HCT116 (cell line): ENCODE results near the gene AP2A1. TPM values are rescaled to one million over a fixed set of nuclear protein-coding genes. Genes with fewer than 3 reads are reported as not detected.

ENCODE experiments used
- ATAC-seq: fragments of 200-7000 bp; cut with Tn5 transposase; 2 replicates; pipeline ENCODE4 v1.9.1; 2020; ENCODE audit warnings: mild to moderate bottlenecking, moderate library complexity
- BruUV-seq: library from RNA; stranded (reverse); fragments of 400-500 nt; replicated peaks from 2 replicates; lab custom pipeline; 2021; lab: Mats Ljungman, UMichigan
- CTCF ChIA-PET: fragments of 300-600 bp; sonication (Branson Sonifier 250); formaldehyde crosslinking; loops from one replicate; lab custom pipeline; 2021; ENCODE audit warnings: antibody characterized with exemption; lab: Charles Lee
- POLR2A ChIA-PET: fragments of 300-600, 350-600 bp; sonication (Branson Sonifier 250); formaldehyde crosslinking; loops from one replicate; lab custom pipeline; 2021; ENCODE audit warnings: antibody characterized with exemption; lab: Charles Lee
- RAD21 ChIA-PET, 2 experiments: fragments of 300-600 bp; sonication (Branson Sonifier 250); formaldehyde crosslinking; loops; one replicate each; lab custom pipeline; 2023; ENCODE audit warnings: low total read pairs in 2 of 2; ENCODE audit not compliant: uncharacterized antibody in 2 of 2, unreplicated experiment in 2 of 2, low non-redundant PET in 1 of 2; lab: Charles Lee
- DNase-seq: peaks from one replicate; pipeline ENCODE4 v3.0.0-alpha.2; 2010; ENCODE audit warnings: low read depth, low spot score
- H2AFZ ChIP-seq: fragments of 200-600 bp; shearing (Covaris generic), sonication (generic); 2 replicates; pipeline ENCODE4 v1.6.1; 2017; ENCODE audit warnings: low read depth, mixed run types, mixed read lengths, antibody characterized with exemption, low read length; ENCODE audit not compliant: poor library complexity, severe bottlenecking
- H3K27ac ChIP-seq: 2 replicates; pipeline ENCODE4 v1.5.1; 2012; ENCODE audit warnings: low read depth, low read length
- H3K27me3 ChIP-seq: fragments of 200-600 bp; sonication (generic); 2 replicates; pipeline ENCODE4 v1.6.1; 2016; ENCODE audit warnings: mixed run types, low read length, mixed read lengths; ENCODE audit not compliant: insufficient read depth
- H3K36me3 ChIP-seq, 2 experiments: fragments of 200-500 bp in 1 of 2; fragments of 200-600 bp in 1 of 2; sonication (Bioruptor generic) in 1 of 2; sonication (generic) in 1 of 2; 2 replicates each; pipeline versions ENCODE4 v1.5.1 to v1.6.1; 2014 to 2016; ENCODE audit warnings: low read length in 2 of 2, inconsistent platforms in 1 of 2, mixed read lengths in 1 of 2, mixed run types in 1 of 2; ENCODE audit not compliant: insufficient read depth in 2 of 2, control insufficient read depth in 1 of 2
- H3K4me1 ChIP-seq, 2 experiments: fragments of 200-600 bp in 1 of 2; sonication (generic) in 1 of 2; 2 replicates each; pipeline versions ENCODE4 v1.5.1 to v1.6.1; 2012 to 2017; ENCODE audit warnings: low read length in 2 of 2, inconsistent platforms in 1 of 2, mild to moderate bottlenecking in 1 of 2, mixed read lengths in 1 of 2, mixed run types in 1 of 2, moderate library complexity in 1 of 2; ENCODE audit not compliant: insufficient read depth in 2 of 2, control insufficient read depth in 1 of 2
- H3K4me2 ChIP-seq: fragments of 200-600 bp; sonication (generic); 2 replicates; pipeline ENCODE4 v1.6.1; 2017; ENCODE audit warnings: mixed run types, low read length, mixed read lengths
- H3K4me3 ChIP-seq, 2 experiments: fragments of 200-600 bp in 1 of 2; sonication (generic) in 1 of 2; replicated peaks in 1 of 2; 2 replicates each; pipeline ENCODE4 v1.5.1; 2011 to 2016; ENCODE audit warnings: low read length in 2 of 2, control low read depth in 1 of 2, low read depth in 1 of 2, mild to moderate bottlenecking in 1 of 2, mixed read lengths in 1 of 2, mixed run types in 1 of 2
- H3K79me2 ChIP-seq: fragments of 200-600 bp; sonication (generic); 2 replicates; pipeline ENCODE4 v1.6.1; 2017; ENCODE audit warnings: mild to moderate bottlenecking, mixed run types, low read length, moderate library complexity, mixed read lengths; ENCODE audit not compliant: insufficient read depth
- H3K9ac ChIP-seq: fragments of 200-600 bp; sonication (generic); 2 replicates; pipeline ENCODE4 v1.6.1; 2016; ENCODE audit warnings: low read length, mixed read lengths
- H3K9me2 ChIP-seq: fragments of 200-600 bp; sonication (generic), shearing (Covaris generic); 2 replicates; pipeline ENCODE4 v1.6.1; 2017; ENCODE audit warnings: mixed run types, mild to moderate bottlenecking, moderate library complexity; ENCODE audit not compliant: insufficient read depth
- H3K9me3 ChIP-seq, 2 experiments: fragments of 200-500 bp in 1 of 2; fragments of 200-600 bp in 1 of 2; sonication (Bioruptor generic) in 1 of 2; sonication (generic) in 1 of 2; 2 replicates each; pipeline ENCODE4 v1.6.1; 2014 to 2017; ENCODE audit warnings: low read length in 2 of 2, mixed read lengths in 2 of 2, inconsistent platforms in 1 of 2, low read depth in 1 of 2, mild to moderate bottlenecking in 1 of 2, mixed run types in 1 of 2, moderate library complexity in 1 of 2; ENCODE audit not compliant: control insufficient read depth in 1 of 2, insufficient read depth in 1 of 2
- H4K20me1 ChIP-seq: fragments of 200-600 bp; sonication (generic), shearing (Covaris generic); 2 replicates; pipeline ENCODE4 v1.6.1; 2017; ENCODE audit warnings: mixed run types, mild to moderate bottlenecking, moderate library complexity; ENCODE audit not compliant: insufficient read depth
- CBX3 ChIP-seq: IDR thresholded peaks from 2 replicates; pipeline ENCODE4 v1.6.1; 2012; ENCODE audit warnings: low read depth
- CEBPB ChIP-seq: IDR thresholded peaks from 2 replicates; pipeline ENCODE4 v1.6.1; 2012; ENCODE audit warnings: low read depth
- ELF1 ChIP-seq: IDR thresholded peaks from 2 replicates; pipeline ENCODE4 v1.6.1; 2012; ENCODE audit warnings: low read depth, borderline replicate concordance
- EZH2 ChIP-seq: fragments of 200-600 bp; sonication (generic); IDR thresholded peaks from 2 replicates; pipeline ENCODE4 v1.6.1; 2017; ENCODE audit warnings: antibody characterized with exemption, mixed run types
- FOSL1 ChIP-seq: IDR thresholded peaks from 2 replicates; pipeline ENCODE4 v1.6.1; 2012; ENCODE audit warnings: low read depth
- JUND ChIP-seq: IDR thresholded peaks from 2 replicates; pipeline ENCODE4 v1.6.1; 2012
- POLR2A ChIP-seq: IDR thresholded peaks from 2 replicates; pipeline ENCODE4 v1.7.0; 2011; ENCODE audit warnings: borderline replicate concordance; ENCODE audit not compliant: insufficient read depth, insufficient read length; ENCODE audit errors: extremely low read depth
- POLR2AphosphoS5 ChIP-seq: IDR thresholded peaks from 2 replicates; pipeline ENCODE4 v1.6.1; 2011; ENCODE audit warnings: mild to moderate bottlenecking, low read depth, low read length, moderate library complexity
- RAD21 ChIP-seq: IDR thresholded peaks from 2 replicates; pipeline ENCODE4 v1.6.1; 2012; ENCODE audit warnings: low read depth, mild to moderate bottlenecking
- SIN3A ChIP-seq: IDR thresholded peaks from 2 replicates; pipeline ENCODE4 v1.6.1; 2012; ENCODE audit warnings: low read depth
- SRF ChIP-seq: IDR thresholded peaks from 2 replicates; pipeline ENCODE4 v1.6.1; 2012; ENCODE audit warnings: low read depth
- YY1 ChIP-seq: IDR thresholded peaks from 2 replicates; pipeline ENCODE4 v1.6.1; 2011; ENCODE audit warnings: low read length, low read depth, moderate library complexity, mild to moderate bottlenecking; ENCODE audit not compliant: insufficient replicate concordance; ENCODE audit errors: extremely low read depth
- intact Hi-C: fragments of 100-400 bp; cut with micrococcal nuclease; formaldehyde crosslinking; loops from 2 replicates; pipeline ENCODE4 v1.10.0; 2022
- total RNA-seq: library from RNA; stranded (reverse); gene quantifications from one replicate; pipeline ENCODE4 v1.2.1, GENCODE V29; 2021; ENCODE audit not compliant: unreplicated experiment
- TF ChIP-seq, protein P1 (sequence below): IDR thresholded peaks from 2 replicates; pipeline ENCODE4 v1.6.1; 2012
- TF ChIP-seq, protein P2 (sequence below): IDR thresholded peaks from 2 replicates; pipeline ENCODE4 v1.6.1; 2011; ENCODE audit warnings: mild to moderate bottlenecking, low read length, moderate library complexity; ENCODE audit not compliant: insufficient replicate concordance; ENCODE audit errors: extremely low read depth
- TF ChIP-seq, protein P3 (sequence below): IDR thresholded peaks from 2 replicates; pipeline ENCODE4 v1.6.1; 2012
- TF ChIP-seq, protein P4 (sequence below): IDR thresholded peaks from 2 replicates; pipeline ENCODE4 v1.6.1; 2012; ENCODE audit warnings: low read depth
- TF ChIP-seq, protein P5 (sequence below), 3 experiments: fragments of 200-600 bp in 1 of 3; sonication (generic) in 1 of 3; IDR thresholded peaks in 2 of 3; conservative IDR thresholded peaks in 1 of 3; 2 replicates each; pipeline ENCODE4 v1.5.1; 2012 to 2017; ENCODE audit warnings: low read depth in 2 of 3, low read length in 2 of 3, antibody characterized with exemption in 1 of 3, borderline replicate concordance in 1 of 3, control low read depth in 1 of 3, mild to moderate bottlenecking in 1 of 3, mixed read lengths in 1 of 3, mixed run types in 1 of 3, moderate library complexity in 1 of 3; ENCODE audit not compliant: insufficient read depth in 1 of 3

AP2A1 gene
- total RNA-seq, 1 experiment from 2014 or later, result 102 TPM

DNA sequence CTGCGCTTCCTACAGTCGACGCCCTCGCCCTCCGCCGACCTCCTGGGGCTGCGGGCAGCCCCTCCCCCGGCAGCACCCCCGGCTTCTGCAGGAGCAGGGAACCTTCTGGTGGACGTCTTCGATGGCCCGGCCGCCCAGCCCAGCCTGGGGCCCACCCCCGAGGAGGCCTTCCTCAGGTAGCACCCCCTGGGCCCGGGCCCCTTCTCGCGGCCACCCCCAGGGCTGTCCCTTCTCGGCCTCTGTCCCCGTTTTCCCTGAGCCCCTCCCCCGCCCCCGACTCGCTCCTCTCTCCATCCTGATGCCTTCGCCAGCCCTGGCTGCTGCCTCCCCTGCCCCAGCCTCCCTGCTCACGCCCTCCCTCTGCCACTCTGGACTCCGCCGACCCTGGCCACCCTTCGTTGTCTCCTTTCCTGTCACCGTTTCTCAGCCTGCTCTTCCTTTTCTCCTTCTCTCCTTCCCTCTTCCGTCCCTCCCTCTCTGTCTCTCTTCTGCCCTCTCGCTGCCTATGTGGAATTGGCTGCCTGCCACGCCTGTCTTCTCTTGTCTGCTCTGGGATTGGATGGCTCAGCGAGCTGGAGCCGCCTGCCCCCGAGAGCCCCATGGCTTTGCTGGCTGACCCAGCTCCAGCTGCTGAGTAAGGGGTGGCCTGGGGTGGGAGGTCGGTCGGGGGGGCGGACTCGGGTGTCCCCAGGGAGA, 35.3 kb downstream of the AP2A1 start:
- TF ChIP-seq POLR2A (no peak), POLR2AphosphoS5 (no peak), SIN3A (no peak), ELF1 (no peak), SRF (no peak), CBX3 (no peak), RAD21 (no peak), YY1 (no peak), JUND (no peak), CEBPB (no peak), FOSL1 (no peak), EZH2 (no peak)
- TF ChIP-seq, protein P1, sequence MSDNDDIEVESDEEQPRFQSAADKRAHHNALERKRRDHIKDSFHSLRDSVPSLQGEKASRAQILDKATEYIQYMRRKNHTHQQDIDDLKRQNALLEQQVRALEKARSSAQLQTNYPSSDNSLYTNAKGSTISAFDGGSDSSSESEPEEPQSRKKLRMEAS, result no peak
- TF ChIP-seq, protein P2, sequence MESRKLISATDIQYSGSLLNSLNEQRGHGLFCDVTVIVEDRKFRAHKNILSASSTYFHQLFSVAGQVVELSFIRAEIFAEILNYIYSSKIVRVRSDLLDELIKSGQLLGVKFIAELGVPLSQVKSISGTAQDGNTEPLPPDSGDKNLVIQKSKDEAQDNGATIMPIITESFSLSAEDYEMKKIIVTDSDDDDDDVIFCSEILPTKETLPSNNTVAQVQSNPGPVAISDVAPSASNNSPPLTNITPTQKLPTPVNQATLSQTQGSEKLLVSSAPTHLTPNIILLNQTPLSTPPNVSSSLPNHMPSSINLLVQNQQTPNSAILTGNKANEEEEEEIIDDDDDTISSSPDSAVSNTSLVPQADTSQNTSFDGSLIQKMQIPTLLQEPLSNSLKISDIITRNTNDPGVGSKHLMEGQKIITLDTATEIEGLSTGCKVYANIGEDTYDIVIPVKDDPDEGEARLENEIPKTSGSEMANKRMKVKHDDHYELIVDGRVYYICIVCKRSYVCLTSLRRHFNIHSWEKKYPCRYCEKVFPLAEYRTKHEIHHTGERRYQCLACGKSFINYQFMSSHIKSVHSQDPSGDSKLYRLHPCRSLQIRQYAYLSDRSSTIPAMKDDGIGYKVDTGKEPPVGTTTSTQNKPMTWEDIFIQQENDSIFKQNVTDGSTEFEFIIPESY, result no peak
- TF ChIP-seq, protein P3, sequence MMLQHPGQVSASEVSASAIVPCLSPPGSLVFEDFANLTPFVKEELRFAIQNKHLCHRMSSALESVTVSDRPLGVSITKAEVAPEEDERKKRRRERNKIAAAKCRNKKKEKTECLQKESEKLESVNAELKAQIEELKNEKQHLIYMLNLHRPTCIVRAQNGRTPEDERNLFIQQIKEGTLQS, result no peak
- TF ChIP-seq, protein P4, sequence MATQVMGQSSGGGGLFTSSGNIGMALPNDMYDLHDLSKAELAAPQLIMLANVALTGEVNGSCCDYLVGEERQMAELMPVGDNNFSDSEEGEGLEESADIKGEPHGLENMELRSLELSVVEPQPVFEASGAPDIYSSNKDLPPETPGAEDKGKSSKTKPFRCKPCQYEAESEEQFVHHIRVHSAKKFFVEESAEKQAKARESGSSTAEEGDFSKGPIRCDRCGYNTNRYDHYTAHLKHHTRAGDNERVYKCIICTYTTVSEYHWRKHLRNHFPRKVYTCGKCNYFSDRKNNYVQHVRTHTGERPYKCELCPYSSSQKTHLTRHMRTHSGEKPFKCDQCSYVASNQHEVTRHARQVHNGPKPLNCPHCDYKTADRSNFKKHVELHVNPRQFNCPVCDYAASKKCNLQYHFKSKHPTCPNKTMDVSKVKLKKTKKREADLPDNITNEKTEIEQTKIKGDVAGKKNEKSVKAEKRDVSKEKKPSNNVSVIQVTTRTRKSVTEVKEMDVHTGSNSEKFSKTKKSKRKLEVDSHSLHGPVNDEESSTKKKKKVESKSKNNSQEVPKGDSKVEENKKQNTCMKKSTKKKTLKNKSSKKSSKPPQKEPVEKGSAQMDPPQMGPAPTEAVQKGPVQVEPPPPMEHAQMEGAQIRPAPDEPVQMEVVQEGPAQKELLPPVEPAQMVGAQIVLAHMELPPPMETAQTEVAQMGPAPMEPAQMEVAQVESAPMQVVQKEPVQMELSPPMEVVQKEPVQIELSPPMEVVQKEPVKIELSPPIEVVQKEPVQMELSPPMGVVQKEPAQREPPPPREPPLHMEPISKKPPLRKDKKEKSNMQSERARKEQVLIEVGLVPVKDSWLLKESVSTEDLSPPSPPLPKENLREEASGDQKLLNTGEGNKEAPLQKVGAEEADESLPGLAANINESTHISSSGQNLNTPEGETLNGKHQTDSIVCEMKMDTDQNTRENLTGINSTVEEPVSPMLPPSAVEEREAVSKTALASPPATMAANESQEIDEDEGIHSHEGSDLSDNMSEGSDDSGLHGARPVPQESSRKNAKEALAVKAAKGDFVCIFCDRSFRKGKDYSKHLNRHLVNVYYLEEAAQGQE, result no peak
- TF ChIP-seq, protein P5, sequence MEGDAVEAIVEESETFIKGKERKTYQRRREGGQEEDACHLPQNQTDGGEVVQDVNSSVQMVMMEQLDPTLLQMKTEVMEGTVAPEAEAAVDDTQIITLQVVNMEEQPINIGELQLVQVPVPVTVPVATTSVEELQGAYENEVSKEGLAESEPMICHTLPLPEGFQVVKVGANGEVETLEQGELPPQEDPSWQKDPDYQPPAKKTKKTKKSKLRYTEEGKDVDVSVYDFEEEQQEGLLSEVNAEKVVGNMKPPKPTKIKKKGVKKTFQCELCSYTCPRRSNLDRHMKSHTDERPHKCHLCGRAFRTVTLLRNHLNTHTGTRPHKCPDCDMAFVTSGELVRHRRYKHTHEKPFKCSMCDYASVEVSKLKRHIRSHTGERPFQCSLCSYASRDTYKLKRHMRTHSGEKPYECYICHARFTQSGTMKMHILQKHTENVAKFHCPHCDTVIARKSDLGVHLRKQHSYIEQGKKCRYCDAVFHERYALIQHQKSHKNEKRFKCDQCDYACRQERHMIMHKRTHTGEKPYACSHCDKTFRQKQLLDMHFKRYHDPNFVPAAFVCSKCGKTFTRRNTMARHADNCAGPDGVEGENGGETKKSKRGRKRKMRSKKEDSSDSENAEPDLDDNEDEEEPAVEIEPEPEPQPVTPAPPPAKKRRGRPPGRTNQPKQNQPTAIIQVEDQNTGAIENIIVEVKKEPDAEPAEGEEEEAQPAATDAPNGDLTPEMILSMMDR (IDR thresholded peaks at IDR 0.05 in 2 of 3, conservative IDR thresholded peaks at IDR 0.05 in 1 of 3; ENCODE audit: borderline replicate concordance in 1 of 3, insufficient read depth in 1 of 3, low read depth in 2 of 3, low read length in 2 of 3), result no peak
- peak; percentile 51 for ATAC-seq
- H3K9ac ChIP-seq, result no peak overlapping the region
- no peaks in the 10 kb centered on the region for H3K79me2 ChIP-seq
- H3K9me3 ChIP-seq, result no peaks in the 10 kb centered on the region
- intact Hi-C loops, result no loop called here
- no peaks in the 10 kb centered on the region for H3K27me3 ChIP-seq
- POLR2A ChIA-PET, result no interaction called here
- RAD21 ChIA-PET, result no interaction called here
- BruUV-seq, result no TSS peak
- H3K36me3 ChIP-seq, result peaks cover 13 to 21% of the 10 kb centered on the region in 2 experiments
- no peaks in the 10 kb centered on the region for H3K9me2 ChIP-seq
- no peak overlapping the region for H3K4me3 ChIP-seq
- H4K20me1 ChIP-seq, result no peaks in the 10 kb centered on the region
- no peak overlapping the region for H3K4me2 ChIP-seq
- H2AFZ ChIP-seq, result no peak overlapping the region
- no peak for DNase-seq
- H3K27ac ChIP-seq, result peak overlapping the region; percentile 29; the same call in 1 of the 2 replicates
- H3K4me1 ChIP-seq, result peaks cover 4 to 16% of the 10 kb centered on the region in 2 experiments; a peak in 3 of 4 replicates
- CTCF ChIA-PET, result no interaction called here
